ENCODE measurements around the gene NUDT19.

DNA sequence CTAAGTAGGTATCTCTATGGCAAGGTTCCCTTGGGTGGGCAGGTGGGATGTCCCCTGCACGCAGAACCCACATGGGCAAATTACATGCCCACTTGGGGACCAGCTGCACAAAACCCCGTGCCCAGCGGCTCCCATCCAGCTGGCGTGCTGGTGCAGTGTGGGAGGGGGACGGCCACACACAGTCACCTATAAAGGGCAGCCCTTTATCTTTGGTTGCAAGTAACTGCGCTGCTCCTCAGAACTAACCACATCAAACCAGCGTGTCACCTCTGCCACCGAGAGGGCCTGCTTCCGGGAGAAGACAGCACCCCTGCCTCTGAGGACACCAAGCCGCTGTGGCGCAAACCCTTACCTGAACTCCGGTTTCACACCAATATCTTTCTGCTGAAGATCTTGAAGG lies 48.9 kb upstream of the NUDT19 start:
- TF ChIP-seq, protein P1, sequence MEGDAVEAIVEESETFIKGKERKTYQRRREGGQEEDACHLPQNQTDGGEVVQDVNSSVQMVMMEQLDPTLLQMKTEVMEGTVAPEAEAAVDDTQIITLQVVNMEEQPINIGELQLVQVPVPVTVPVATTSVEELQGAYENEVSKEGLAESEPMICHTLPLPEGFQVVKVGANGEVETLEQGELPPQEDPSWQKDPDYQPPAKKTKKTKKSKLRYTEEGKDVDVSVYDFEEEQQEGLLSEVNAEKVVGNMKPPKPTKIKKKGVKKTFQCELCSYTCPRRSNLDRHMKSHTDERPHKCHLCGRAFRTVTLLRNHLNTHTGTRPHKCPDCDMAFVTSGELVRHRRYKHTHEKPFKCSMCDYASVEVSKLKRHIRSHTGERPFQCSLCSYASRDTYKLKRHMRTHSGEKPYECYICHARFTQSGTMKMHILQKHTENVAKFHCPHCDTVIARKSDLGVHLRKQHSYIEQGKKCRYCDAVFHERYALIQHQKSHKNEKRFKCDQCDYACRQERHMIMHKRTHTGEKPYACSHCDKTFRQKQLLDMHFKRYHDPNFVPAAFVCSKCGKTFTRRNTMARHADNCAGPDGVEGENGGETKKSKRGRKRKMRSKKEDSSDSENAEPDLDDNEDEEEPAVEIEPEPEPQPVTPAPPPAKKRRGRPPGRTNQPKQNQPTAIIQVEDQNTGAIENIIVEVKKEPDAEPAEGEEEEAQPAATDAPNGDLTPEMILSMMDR (IDR thresholded peaks at IDR 0.05): no peak
- no peak for TF ChIP-seq POLR2A (IDR thresholded peaks at IDR 0.05)
